Left lung (tissue), 10 donors: ENCODE results near the gene TTLL10. TPM values are rescaled to one million over a fixed set of nuclear protein-coding genes. Genes with fewer than 3 reads are reported as not detected.

Source experiments
- ATAC-seq: fragments of 200-7000 bp; cut with Tn5 transposase; one replicate; pipeline ENCODE4 v1.9.1; 2020; ENCODE audit warnings: moderate library complexity
- DNase-seq, 4 donors: peaks; one replicate each; pipeline ENCODE4 v3.0.0-alpha.2; 2013 to 2020
- H3K27ac ChIP-seq, 2 donors: fragments of 200-600 bp; sonication (generic) in 1 of 2; one replicate each; pipeline versions ENCODE4 v1.5.0 to v1.8.0; 2020 to 2021
- H3K27me3 ChIP-seq, 2 donors: fragments of 200-600 bp; sonication (generic) in 1 of 2; one replicate each; pipeline versions ENCODE4 v1.5.0 to v1.8.0; 2020 to 2021
- H3K36me3 ChIP-seq, 2 donors: fragments of 200-600 bp; sonication (generic) in 1 of 2; one replicate each; pipeline versions ENCODE4 v1.5.0 to v1.8.0; 2020 to 2021
- H3K4me1 ChIP-seq, 2 donors: fragments of 200-600 bp; one replicate each; pipeline ENCODE4 v1.8.0; 2021
- H3K4me3 ChIP-seq, 2 donors: fragments of 200-600 bp; sonication (generic) in 1 of 2; one replicate each; pipeline versions ENCODE4 v1.5.0 to v1.8.0; 2020 to 2021; ENCODE audit warnings: mild to moderate bottlenecking in 1 of 2
- H3K9me3 ChIP-seq, 2 donors: fragments of 200-600 bp; sonication (generic) in 1 of 2; one replicate each; pipeline versions ENCODE4 v1.5.0 to v1.8.0; 2020 to 2021
- intact Hi-C, 2 donors: fragments of 100-400 bp; cut with DNase I; formaldehyde crosslinking; loops; one replicate each; pipeline versions ENCODE4 v1.11.2 to v1.14.2; 2022
- polyA plus RNA-seq, 6 donors: library from polyadenylated mRNA; unstranded; fragments of 120-200 nt; gene quantifications; one replicate each; pipeline ENCODE4 v1.2.1, GENCODE V29; 2013; ENCODE audit not compliant: insufficient read length in 6 of 6
- total RNA-seq, 2 donors: library from RNA; stranded (reverse); fragmentation: NEBNext Ultra II Directional; extraction: Animal tissue kit (Norgen Biotek cat#: 25700); gene quantifications; one replicate each; pipeline ENCODE4 v1.2.1, GENCODE V29; 2021
- TF ChIP-seq, protein P1 (sequence below), 2 donors: fragments of 200-600 bp; sonication (generic) in 1 of 2; IDR thresholded peaks; one replicate each; pipeline versions ENCODE4 v1.5.0 to v1.8.0; 2021; ENCODE audit warnings: antibody characterized with exemption in 2 of 2
- donor health status: DM: no; HTN: yes; CAD: no.
- donor health status: DM: no; HTN: no; CAD: no.

TTLL10 gene
- total and polyA plus RNA-seq, 8 donors: 0.17 to 4.6 (median 1.7) TPM

GRCh38 chr1:1206376-1206965, 32.8 kb downstream of the TTLL10 start, which contains the start of gene TNFRSF18:
TSS of gene TNFRSF18 (minus strand) at chr1:1206592. CDS start at chr1:1206571, 21 bp downstream.
- H3K27me3 ChIP-seq: peaks cover 18 to 73% of the 10 kb centered on the region in 2 donors
- peaks cover 7 to 34% of the 10 kb centered on the region in 2 donors for H3K4me1 ChIP-seq
- TF ChIP-seq, protein P1, sequence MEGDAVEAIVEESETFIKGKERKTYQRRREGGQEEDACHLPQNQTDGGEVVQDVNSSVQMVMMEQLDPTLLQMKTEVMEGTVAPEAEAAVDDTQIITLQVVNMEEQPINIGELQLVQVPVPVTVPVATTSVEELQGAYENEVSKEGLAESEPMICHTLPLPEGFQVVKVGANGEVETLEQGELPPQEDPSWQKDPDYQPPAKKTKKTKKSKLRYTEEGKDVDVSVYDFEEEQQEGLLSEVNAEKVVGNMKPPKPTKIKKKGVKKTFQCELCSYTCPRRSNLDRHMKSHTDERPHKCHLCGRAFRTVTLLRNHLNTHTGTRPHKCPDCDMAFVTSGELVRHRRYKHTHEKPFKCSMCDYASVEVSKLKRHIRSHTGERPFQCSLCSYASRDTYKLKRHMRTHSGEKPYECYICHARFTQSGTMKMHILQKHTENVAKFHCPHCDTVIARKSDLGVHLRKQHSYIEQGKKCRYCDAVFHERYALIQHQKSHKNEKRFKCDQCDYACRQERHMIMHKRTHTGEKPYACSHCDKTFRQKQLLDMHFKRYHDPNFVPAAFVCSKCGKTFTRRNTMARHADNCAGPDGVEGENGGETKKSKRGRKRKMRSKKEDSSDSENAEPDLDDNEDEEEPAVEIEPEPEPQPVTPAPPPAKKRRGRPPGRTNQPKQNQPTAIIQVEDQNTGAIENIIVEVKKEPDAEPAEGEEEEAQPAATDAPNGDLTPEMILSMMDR (IDR thresholded peaks at IDR 0.05): no peak
- no peak within 1 kb of the TSS for H3K27ac ChIP-seq
- ATAC-seq (peak; percentile 67), DNase-seq (peak in 2 of 4 donors; percentile 37 to 86)
- H3K4me3 ChIP-seq: peak within 1 kb of the TSS in 1 of 2 donors; percentile 10
- no peaks in the 10 kb centered on the region for H3K36me3 ChIP-seq
- H3K9me3 ChIP-seq: no peaks in the 10 kb centered on the region
- intact Hi-C loops: no loop called here

GRCh38 chr1:1206966-1207531, 33.4 kb downstream of the TTLL10 start:
- peaks cover 18 to 75% of the 10 kb centered on the region in 2 donors for H3K27me3 ChIP-seq
- no peak overlapping the region for H3K4me3 ChIP-seq

GRCh38 chr1:1207571-1207892, 33.9 kb downstream of the TTLL10 start:
- Histone ChIP-seq H3K4me1 (peaks cover 7 to 40% of the 10 kb centered on the region in 2 donors), H3K27me3 (peaks cover 18 to 76% of the 10 kb centered on the region in 2 donors), H3K4me3 (no peak overlapping the region), H3K9me3 (no peaks in the 10 kb centered on the region), H3K27ac (no peak overlapping the region), H3K36me3 (no peaks in the 10 kb centered on the region)
- intact Hi-C loops: no loop called here
- ATAC-seq (no peak), DNase-seq (peak in 1 of 4 donors; percentile 53)
- TF ChIP-seq, protein P1 (IDR thresholded peaks at IDR 0.05): no peak

More at GRCh38 chr1:1206966-1207531, 33.4 kb downstream of the TTLL10 start:
- DNase-seq (peak in 1 of 4 donors; percentile 56), ATAC-seq (no peak)
- Histone ChIP-seq H3K27ac (no peak overlapping the region), H3K36me3 (no peaks in the 10 kb centered on the region), H3K9me3 (no peaks in the 10 kb centered on the region), H3K4me1 (peaks cover 7 to 36% of the 10 kb centered on the region in 2 donors)
- TF ChIP-seq, protein P1 (IDR thresholded peaks at IDR 0.05): no peak
- intact Hi-C loops: no loop called here

GRCh38 chr1:1208713-1209433, 35.2 kb downstream of the TTLL10 start:
- Histone ChIP-seq H3K27ac (no peak overlapping the region), H3K36me3 (no peaks in the 10 kb centered on the region), H3K9me3 (no peaks in the 10 kb centered on the region), H3K4me1 (peaks cover 7 to 53% of the 10 kb centered on the region in 2 donors), H3K27me3 (peaks cover 18 to 77% of the 10 kb centered on the region in 2 donors), H3K4me3 (no peak overlapping the region)
- DNase-seq (peak in 1 of 4 donors; percentile 75), ATAC-seq (no peak)
- intact Hi-C loops: no loop called here
- TF ChIP-seq, protein P1 (IDR thresholded peaks at IDR 0.05): no peak
